HT-29 (cell line): ENCODE data around the gene SMIM33. TPM values are rescaled to one million over a fixed set of nuclear protein-coding genes. Genes with fewer than 3 reads are reported as not detected.
"Not testable (repeated sequence)": the region's sequence is repeated elsewhere in the genome, so short reads cannot be mapped to it uniquely, and the experiment has no call there.

Experiments used
- DNase-seq: peaks from one replicate; pipeline ENCODE4 v3.0.0-alpha.2; 2015; ENCODE audit warnings: low spot score
- total RNA-seq: library from RNA; depleted of rRNA; stranded (reverse); fragments of >200 nt; shearing (Covaris generic); gene quantifications from 2 replicates; pipeline ENCODE4 v1.2.3, GENCODE V29; 2014

SMIM33 gene
- total RNA-seq, 1 experiment from 2014 or later: 0.05 TPM

DNA sequence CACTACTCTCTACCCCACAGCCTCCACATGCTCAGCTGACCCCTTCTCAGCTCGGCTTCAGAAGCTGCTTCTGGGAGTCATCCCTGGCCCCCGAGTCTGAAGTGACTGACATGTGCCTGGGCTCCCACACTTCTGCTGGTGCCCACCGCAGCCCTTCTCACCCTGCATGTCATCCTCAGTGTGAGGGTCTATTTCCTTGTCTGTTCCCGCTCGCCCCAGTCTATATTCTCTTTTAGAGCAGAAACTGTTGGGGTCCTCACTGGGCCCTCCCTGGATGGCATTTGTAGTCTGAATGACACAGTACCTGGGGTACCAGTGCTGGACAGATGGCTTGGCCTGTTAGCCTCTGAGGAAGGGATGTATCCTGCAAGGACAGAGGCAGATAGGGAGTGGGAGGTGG, 13.6 kb upstream of the SMIM33 start:
- DNase-seq: no peak

DNA sequence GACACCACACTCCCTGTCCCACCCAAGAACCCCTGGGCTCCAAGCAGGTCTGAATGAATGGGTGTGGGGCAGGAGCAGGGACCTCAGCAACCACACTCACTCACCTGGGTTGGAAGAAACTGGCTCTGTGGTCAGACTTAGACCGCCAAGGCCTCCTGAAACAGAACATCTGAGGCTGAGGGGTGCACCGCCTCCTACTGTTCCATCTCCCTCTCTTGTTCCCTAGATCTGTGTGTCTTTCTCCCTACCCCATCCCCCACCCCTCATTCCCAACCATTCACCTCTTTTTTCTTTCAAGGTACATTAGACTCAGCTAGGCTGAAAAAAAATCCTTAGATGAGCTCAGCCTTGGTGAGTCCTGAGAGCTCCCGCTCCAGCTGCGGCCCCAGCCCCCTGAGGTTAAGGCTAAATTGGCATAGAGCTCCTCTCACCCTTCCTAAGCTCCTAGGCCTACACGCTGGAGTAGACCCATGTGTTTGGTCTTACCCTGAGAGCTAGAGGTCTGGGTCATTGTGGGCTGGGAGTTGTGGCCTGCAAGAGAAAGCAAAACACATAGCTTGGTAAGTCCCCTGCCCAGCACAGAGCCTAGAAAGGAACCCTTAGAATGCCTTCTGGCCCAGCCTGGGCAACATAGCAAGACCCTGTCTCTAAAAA, 13.0 kb upstream of the SMIM33 start:
- DNase-seq: no peak

DNA sequence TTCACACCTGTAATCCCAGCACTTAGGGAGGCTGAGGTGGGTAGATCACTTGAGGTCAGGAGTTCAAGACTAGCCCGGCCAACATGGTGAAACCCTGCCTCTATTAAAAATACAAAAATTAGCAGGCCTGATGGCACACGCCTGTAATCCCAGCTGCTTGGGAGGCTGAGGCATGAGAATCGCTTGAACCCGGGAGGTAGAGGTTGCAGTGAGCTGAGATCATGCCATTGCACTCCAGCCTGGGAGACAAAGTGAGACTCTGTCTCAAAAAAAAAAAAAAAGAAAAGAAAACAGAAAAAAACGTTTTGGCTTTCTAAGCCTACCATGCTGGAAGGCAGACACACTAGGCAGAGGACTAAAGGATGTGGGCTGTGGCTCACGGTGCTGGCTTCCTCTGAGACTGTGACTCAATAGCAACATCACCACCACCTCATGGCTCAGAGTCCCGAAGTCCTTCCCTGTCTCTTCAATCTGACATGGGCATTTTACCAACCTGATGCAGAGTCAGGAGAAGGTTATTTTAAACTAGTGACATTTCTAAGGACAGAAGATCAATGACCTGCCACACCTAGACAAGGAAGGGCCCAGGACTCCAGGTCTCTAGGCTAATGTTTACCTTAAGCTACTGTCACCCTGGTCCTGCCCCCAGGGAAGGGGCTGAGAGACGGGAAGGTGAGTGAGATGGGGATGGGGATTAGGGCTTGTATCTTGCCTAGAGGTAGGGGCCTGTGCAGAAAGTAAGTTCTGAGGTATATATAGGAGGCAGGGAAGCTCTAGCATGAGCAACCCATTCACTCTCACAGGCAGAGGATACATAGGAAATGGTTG, 12.0 kb upstream of the SMIM33 start:
- DNase-seq: no peak

DNA sequence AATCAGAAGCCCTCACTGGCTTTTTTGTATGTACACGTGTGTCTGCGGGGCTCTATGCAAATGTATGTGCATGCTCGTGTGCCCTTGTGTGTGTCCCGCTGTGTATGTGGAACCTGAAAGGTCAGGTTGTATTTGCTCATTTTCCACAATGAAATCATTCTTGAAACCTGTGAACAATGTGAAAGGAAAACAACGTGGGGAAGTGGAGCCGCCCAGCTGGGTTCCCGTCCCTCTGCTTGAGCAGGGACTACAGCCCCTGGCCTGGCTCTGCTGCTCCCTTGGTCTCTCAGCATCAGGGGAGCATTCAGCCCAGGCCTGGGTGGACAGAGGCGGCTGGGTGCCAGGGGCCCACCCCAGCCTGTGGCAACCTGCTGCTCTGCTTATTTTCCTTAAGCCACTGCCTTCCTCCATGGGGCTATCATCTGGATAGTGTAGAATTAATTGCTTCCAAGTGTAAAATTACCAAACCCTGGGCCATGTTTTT, 11.3 kb upstream of the SMIM33 start:
- DNase-seq: no peak

DNA sequence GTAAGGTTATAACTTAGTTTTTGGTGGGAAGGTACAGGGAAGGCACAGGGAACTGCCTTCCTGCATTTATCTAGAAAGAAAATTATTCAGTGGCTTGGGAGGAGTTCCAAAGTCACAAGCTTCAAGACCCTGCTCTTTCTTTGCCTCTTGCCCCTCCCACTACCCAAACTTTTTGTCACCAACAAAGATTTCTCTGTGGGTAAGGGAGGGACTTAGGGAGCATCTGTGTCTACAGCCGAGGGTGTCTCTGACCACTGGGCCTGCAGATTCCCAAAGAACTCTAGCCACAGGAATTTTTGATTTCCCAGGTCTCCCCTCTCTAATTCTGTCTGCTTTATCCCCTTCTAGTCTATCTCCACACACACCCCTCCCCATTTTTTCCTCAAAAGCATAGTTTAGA, 10.3 kb upstream of the SMIM33 start:
- DNase-seq: no peak

DNA sequence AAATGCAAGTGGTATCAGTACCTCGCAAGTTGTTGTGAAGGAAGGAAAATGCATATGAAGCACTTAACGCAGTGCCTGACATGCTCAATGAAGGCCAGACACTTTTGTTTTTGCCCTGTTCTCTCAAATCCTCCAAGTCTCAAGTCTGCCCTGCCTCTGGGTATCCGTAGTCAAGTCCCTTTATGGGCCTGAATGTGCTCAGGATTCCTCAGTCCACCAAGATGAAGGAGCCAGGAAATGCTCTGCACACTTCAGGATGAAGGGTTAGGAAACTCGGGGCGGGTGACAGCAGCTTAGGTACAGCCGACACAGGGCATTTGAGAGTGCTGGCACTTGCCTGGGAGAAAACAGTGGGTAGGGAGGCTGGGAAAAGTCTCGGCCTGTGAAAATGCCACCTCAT, 9.6 kb upstream of the SMIM33 start:
- no peak for DNase-seq

DNA sequence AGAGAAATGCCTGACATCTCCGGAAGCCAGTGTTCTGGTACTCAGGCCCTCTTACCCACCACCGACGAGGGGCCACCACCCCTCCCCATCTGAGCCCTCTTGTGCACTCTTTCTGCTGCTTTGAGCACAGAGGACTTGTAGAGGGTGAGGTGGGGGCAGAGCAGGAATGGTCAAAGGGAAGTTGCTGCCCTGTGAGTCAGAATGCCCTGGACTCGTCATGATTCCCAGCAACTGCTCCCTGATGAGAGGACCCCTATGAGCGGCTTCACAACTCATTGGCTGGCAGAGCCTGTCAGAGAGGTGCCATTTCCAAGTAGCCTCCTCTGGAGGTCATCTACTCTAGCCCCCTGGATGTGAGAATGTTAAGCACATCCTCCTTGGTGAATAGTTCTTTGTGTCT, 9.1 kb upstream of the SMIM33 start:
- DNase-seq: no peak

DNA sequence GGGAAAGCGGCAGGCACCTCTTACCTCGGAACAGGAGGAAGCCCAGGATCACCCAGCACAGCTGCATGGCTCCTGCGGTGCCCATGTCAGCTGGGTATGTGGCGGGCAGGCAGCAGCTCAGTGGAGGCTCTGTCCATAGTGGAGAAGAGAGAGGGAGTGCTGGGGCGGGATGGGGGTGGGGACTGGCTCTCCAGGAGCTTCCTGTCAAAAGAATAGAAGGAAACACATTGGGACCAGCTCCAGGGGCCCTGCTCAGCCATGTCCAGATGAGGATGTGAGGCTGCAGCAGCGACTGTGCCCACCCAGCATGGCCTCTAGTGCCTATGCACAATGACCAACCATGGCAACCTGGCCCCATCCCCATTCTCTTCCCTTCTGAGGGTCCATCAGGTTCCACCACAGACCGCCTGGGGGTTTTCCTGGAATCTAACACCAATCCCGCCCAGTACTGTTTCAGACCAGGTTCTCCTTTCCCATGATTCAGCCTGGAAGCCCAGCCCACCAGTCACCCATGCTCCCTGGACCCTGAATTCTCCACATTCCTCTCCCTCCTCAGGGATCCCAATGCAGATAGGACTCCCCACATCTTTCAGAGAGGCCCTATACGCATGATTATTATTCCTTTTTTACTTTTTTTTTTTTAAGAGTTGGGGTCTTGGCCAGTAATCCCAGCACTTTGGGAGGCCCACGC, 8.1 kb upstream of the SMIM33 start, which contains the start of gene ECSCR:
ECSCR (minus strand) TSS at position 158 of the 691 bp plus-strand sequence; CDS start at position 85, 73 bp downstream.
- DNase-seq: no peak

DNA sequence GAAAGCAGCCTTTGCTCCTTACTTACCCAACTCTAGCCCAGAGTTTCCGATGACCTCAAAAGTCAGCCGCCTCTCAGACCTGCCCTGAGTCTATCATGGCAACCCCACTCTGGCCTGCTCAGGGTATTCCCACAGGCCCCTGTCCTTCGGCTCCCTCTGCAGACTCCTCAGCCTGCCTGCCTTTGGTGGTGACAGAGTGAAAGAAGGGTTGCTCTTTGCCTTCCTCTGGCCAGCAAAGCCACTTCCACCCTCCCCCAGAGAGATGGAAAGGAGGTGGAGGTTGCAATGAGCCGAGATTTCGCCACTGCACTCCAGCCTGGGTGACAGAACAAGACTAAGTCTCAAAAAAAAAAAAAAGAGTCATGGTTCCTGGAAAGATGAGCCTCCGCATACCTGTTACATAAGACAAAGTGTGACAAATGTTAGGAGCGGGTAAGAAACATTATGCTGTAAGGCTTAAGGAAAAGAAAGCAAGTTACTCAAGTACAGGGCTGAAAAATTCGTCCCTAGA, 2.3 kb upstream of the SMIM33 start:
- DNase-seq: no peak

DNA sequence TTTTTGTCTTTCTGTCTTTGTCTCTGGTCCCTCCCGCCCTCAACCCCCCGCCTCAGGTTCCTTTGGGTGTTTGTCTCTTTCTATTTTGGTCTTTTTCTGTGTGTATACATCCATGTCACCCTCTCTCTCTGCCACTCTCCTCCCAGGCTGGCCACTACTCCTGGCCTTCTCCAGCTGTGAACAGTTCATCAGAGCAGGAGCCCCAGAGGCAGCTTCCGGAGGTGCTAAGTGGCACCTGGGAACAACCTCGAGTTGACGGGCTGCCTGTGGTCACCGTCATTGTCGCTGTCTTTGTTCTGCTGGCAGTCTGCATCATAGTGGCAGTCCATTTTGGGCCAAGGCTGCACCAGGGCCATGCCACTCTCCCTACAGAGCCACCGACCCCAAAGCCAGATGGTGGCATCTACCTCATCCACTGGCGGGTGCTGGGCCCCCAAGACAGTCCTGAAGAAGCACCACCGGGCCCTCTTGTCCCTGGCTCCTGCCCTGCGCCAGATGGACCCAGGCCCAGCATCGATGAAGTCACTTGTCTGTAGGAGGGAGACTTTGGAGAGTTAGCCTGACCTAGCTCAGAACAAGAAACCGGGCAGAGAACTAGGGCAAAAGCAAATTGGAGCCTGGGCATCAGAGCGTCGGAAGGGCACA, 1.7 kb downstream of the SMIM33 start:
- no peak for DNase-seq

DNA sequence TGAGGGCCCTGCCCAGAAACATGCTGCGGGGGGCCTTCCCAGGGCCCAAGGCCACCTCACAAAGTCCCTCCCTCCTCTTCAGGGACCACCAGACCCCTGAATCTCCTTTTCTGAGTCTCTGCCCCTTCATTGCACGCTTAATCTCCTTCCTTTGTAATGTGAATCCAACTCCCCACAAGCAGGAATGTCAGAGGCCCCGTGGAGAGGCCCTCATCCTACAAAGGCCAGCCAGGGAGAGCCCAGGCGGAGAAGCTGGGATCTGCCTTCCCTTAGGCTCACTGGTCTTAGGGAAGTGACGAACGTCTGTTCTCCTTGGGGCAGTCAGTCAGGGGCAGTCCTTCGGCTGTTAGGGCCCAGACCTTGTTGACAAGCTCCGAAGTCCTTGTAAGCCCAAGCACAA, 2.3 kb downstream of the SMIM33 start:
- no peak for DNase-seq

DNA sequence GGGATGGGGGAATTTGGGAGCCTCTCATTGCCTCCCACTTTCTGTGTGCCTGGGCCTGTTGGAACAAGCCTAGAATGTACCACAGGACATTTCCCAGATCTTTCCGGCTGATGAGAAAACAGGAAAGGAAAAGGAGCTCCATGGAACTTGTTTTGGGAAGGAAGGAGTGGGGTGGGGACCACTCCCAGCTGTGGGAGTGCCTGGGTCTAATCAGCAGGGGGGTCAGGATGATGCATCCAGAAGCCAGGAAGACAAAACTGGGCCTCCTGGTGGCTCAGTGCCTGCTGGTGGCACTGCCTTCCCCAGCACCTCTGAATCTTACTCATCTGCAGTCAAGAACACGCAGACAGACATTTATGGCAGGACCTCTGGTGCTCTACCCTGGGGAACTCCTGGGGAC, 2.8 kb downstream of the SMIM33 start:
- no peak for DNase-seq

DNA sequence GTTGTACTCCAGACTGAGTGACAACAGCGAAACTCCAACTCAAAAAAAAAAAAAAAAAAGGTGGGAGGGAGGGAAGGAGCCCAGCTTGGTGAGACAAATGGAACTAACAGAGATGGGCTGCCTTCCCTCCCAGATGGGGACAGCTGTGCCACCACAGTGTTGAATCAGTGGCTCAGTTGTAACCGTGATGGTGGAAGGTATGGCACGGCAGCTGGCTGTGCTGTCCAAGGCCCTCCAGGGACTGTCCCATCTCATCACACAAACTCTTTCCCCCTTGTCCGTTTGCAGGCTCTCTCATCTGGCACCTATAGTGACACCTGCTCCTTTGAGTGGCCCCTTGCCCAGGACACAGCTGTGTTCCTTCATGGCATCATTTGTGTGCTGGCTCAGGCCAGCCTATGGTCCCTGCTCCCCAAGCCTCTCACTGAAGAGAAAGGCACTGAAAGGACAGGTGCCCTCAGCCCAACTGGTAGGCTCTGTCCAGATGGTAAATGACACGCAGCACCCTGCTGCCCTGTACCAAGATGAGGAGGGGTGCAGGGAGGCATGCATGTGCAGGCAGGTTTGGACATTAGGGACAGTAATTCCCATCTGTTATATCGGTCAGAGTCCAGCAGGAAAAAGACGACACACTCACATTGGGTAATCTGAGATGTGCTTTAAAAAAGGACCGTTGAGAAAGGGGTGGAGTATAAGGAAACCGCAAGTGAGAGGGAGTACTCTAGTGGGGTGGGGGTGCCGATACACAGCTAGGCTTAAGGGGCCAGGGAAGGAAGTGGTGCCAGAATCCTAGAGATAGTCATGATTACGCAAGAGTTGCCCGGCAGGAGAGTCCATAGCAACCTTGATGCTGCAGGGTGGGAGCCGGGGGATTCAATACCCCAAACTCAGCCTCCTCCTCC, 4.3 kb downstream of the SMIM33 start:
- no peak for DNase-seq

DNA sequence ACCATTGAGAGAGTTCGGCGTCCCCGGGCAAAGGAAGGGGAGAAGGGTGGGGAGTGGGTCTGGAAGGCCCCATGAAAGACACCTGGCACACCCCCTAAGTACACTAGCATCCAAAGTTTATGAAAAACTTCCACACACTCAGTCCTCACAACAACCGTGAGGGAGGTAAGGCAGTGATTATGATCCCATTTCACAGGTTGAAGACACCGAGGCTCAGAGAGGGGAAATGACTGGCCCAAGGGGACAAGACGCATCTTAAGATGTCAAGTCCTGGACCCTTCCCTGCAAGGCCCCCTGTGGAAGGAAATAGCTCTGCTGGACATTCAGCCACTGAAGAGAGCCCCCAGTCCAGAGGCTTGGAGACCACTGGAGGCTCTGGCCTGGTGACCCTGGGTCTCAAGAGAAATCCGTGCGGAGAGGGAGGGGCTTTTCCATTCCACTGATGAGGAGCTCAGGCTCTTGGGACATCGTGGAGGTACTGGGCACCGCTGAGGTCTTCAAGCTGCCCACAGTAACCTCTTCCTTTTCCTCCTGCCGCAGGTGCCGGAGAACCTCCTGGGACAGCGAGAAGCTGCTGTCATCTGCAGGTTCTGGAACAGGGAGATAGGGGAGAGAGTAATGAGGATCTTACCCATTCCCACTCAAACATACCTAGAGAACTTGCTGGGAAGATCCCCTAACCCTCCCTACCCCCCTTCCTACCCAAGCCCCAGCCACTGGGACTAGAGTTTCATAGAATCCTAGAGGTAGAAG, 5.2 kb downstream of the SMIM33 start:
- no peak for DNase-seq

DNA sequence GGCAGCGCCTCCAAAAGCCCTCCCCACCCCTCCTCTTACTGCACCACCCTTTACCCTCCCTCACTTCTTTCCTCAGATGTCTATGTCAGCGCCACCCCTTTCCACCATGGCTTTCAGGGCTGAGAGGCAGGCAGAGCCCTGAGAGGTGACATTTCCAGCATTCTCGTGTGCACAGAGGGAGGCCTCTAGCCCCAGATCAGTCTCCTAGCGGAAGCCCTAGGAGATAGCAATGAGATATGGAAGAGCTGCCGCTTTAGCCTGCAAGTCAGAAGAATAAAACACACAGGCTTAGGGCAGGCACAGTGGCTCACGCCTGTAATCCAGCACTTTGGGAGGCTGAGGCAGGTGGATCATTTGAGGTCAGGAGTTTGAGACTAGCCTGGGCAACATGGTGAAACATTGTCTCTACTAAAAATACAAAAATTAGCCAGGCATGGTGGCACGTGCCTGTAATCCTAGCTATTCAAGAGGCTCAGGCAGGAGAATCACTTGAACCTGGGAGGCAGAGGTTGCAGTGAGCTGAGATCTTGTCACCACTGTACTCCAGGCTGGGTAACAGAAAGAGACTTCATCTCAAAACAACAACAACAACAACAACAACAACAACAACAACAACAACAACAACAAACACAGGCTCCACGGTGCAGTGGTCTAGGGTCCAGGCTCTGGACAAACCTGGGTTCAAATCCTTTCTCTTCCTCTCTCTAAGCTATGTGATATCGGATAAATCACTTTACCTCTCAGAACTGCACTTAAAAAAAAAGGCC, 8.0 kb downstream of the SMIM33 start:
- peak; percentile 30 for DNase-seq

DNA sequence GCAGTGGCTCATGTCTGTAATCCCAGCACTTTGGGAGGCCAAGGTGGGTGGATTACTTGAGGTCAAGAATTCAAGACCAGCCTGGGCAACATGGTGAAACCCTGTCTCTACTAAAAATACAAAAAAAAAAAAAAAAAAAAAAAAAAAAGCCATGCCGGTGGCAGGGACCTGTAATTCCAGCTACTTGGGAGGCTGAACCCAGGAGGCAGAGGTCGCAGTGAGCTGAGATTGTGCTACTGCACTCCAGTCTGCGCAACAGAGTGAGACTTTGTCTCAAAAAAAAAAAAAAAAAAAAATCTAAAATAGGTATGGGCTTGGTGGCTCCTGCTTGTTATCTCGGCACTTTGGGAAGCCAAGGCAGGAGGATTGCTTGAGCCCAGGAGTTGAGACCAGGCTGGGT, 8.9 kb downstream of the SMIM33 start:
- not testable (repeated sequence) for DNase-seq

DNA sequence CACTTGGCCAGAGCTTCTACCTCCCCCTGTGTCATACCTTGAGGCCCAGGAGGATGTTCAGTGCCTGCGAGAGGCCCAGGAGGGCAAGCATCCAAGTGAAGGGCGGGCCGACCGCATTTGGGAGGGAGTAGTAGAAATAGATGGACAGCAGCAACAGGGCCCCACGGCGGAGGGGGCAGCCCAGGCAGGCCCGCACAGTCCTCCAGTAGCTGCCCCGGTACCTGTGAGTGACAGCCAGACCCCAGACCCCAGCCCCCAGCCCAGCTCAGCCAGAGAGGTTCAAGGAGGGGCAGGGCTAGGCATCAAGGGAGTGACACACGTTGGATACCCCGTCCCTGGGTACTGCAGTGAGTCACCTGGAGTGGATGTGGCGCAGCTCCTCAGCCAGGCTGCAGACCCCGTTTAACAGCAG, 10.3 kb downstream of the SMIM33 start:
- peak; percentile 43 for DNase-seq

DNA sequence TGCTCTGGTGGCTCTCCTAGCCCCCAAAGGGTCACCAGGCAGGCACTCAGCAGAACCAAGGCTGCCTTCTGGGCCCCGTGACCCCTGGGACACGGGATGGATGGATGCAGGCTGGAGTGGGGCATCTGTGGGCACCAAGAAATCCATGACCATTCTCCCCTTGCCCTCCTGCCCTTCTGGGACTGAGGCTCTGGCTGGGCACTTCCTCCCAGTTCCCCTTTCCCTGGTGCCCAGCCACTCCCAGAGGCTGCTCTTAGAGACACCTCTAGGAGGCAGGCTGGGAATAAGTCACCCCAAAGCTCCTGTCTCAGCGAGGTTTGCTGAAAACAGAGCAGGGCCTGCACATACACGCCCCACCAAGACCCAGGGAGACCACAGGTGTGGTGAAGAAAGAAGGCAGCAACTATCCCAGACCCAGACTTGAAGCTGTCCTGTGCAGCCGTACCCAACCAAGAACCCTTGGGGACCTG, 10.8 kb downstream of the SMIM33 start:
- DNase-seq: no peak
